Lower leg skin (tissue), 4 donors: Measurements from ENCODE around the gene IRAK3. TPM values are rescaled to one million over a fixed set of nuclear protein-coding genes. Genes with fewer than 3 reads are reported as not detected.

Experiments used
- DNase-seq, 2 donors: peaks; one replicate each; pipeline ENCODE4 v3.0.0-alpha.2; 2019; ENCODE audit warnings: low spot score in 2 of 2
- H3K4me3 ChIP-seq: fragments of 200-600 bp; sonication (generic); 2 replicates; pipeline ENCODE4 v1.5.1; 2017; ENCODE audit warnings: mild to moderate bottlenecking, low read depth; ENCODE audit not compliant: poor library complexity, severe bottlenecking
- CTCF ChIP-seq, 3 donors: fragments of 450-650 bp; IDR thresholded peaks; one replicate each; pipeline ENCODE4 v1.5.1; 2016; ENCODE audit warnings: antibody characterized with exemption in 3 of 3, mild to moderate bottlenecking in 3 of 3, moderate library complexity in 2 of 3
- POLR2A ChIP-seq, 2 donors: fragments of 450-650 bp; IDR thresholded peaks; one replicate each; pipeline ENCODE4 v1.6.1; 2016 to 2017; ENCODE audit warnings: antibody characterized with exemption in 2 of 2, mild to moderate bottlenecking in 1 of 2, moderate library complexity in 1 of 2
- WGBS, 2 donors: methylation state at CpG; one replicate each; pipeline ENCODE4 v1.1.5; 2018; 5-methylcytosine and 5-hydroxymethylcytosine counted together
- intact Hi-C: fragments of 100-400 bp; cut with DNase I; formaldehyde crosslinking; loops from one replicate; pipeline ENCODE4 v1.15.0; 2023; ENCODE audit warnings: low total_unique reads
- total RNA-seq, 4 donors: library from RNA; depleted of rRNA; stranded (reverse); fragments of >200 nt; gene quantifications; one replicate each; pipeline ENCODE4 v1.1.0, GENCODE V29; 2016

IRAK3 gene
- total RNA-seq, 4 donors from 2014 or later, result 2.3 to 9.4 (median 5.5) TPM

- TF ChIP-seq POLR2A (IDR thresholded peaks at IDR 0.05), result no peak
- no peak for TF ChIP-seq CTCF (IDR thresholded peaks at IDR 0.05)
- H3K4me3 ChIP-seq, result no peak overlapping the region
- intact Hi-C loops, result no loop called here
- 81 to 82% methylated on average over 3 of the region's 3 CpGs for WGBS, 2 donors
- DNase-seq, result no peak
Observed at GRCh38 chr12:66251049-66251448, 62.0 kb downstream of the IRAK3 start.

GRCh38 chr12:66252771-66253170, 63.8 kb downstream of the IRAK3 start:
- intact Hi-C loops, result no loop called here
- 96 to 97% methylated on average over 2 of the region's 2 CpGs for WGBS, 2 donors
- no peak overlapping the region for H3K4me3 ChIP-seq
- DNase-seq, result no peak
- TF ChIP-seq POLR2A (IDR thresholded peaks at IDR 0.05), result no peak
- no peak for TF ChIP-seq CTCF (IDR thresholded peaks at IDR 0.05)

- TF ChIP-seq CTCF (IDR thresholded peaks at IDR 0.05), result no peak
- TF ChIP-seq POLR2A (IDR thresholded peaks at IDR 0.05), result no peak
- intact Hi-C loops, result no loop called here
- DNase-seq, result no peak
- H3K4me3 ChIP-seq, result no peak overlapping the region
Observed at GRCh38 chr12:66255737-66256136, 66.7 kb downstream of the IRAK3 start.

- TF ChIP-seq POLR2A (IDR thresholded peaks at IDR 0.05) (no peak), CTCF (IDR thresholded peaks at IDR 0.05) (no peak)
- WGBS, 2 donors, result 64 to 69% methylated on average over 3 of the region's 3 CpGs
Observed at GRCh38 chr12:66258011-66258410, 69.0 kb downstream of the IRAK3 start.

GRCh38 chr12:66262737-66263136, 73.7 kb downstream of the IRAK3 start:
- TF ChIP-seq CTCF (IDR thresholded peaks at IDR 0.05), result no peak
- no peak overlapping the region for H3K4me3 ChIP-seq
- no peak for DNase-seq
- intact Hi-C loops, result no loop called here

More at GRCh38 chr12:66258011-66258410, 69.0 kb downstream of the IRAK3 start:
- intact Hi-C loops, result no loop called here
- no peak for DNase-seq
- no peak overlapping the region for H3K4me3 ChIP-seq

- H3K4me3 ChIP-seq, result no peak overlapping the region
- 53 to 63% methylated on average over 3 of the region's 3 CpGs for WGBS, 2 donors
- intact Hi-C loops, result no loop called here
- DNase-seq, result no peak
- TF ChIP-seq CTCF (IDR thresholded peaks at IDR 0.05) (no peak), POLR2A (IDR thresholded peaks at IDR 0.05) (no peak)
Observed at GRCh38 chr12:66268562-66268961, 79.5 kb downstream of the IRAK3 start.
